Spleen (tissue), 11 donors: ENCODE results near the gene FGA. TPM values are rescaled to one million over a fixed set of nuclear protein-coding genes. Genes with fewer than 3 reads are reported as not detected.

ENCODE experiments used
- DNase-seq: peaks from one replicate; pipeline ENCODE4 v3.0.0-alpha.2; 2020
- H3K27ac ChIP-seq, 8 donors: fragments of 200-600 bp; sonication (generic) in 7 of 8; 1 replicate in 4 of 8; 2 replicates in 4 of 8; pipeline versions ENCODE4 v1.5.0 to v1.8.0; 2016 to 2021; ENCODE audit warnings: inconsistent platforms in 4 of 8, mild to moderate bottlenecking in 4 of 8, moderate library complexity in 1 of 8
- H3K27me3 ChIP-seq, 7 donors: fragments of 200-600 bp; sonication (generic) in 6 of 7; replicated peaks in 1 of 7; 1 replicate in 4 of 7; 2 replicates in 3 of 7; pipeline versions ENCODE4 v1.5.0 to v1.8.0; 2016 to 2021; ENCODE audit warnings: inconsistent platforms in 3 of 7, mild to moderate bottlenecking in 1 of 7
- H3K36me3 ChIP-seq, 6 donors: fragments of 200-600 bp; sonication (generic) in 5 of 6; 1 replicate in 4 of 6; 2 replicates in 2 of 6; pipeline versions ENCODE4 v1.5.0 to v1.8.0; 2016 to 2021; ENCODE audit warnings: inconsistent platforms in 2 of 6
- H3K4me1 ChIP-seq, 6 donors: fragments of 200-600 bp; sonication (generic) in 5 of 6; 1 replicate in 3 of 6; 2 replicates in 3 of 6; pipeline versions ENCODE4 v1.5.0 to v1.8.0; 2016 to 2021; ENCODE audit warnings: inconsistent platforms in 3 of 6
- H3K4me3 ChIP-seq, 8 donors: fragments of 200-600 bp; sonication (generic) in 7 of 8; 1 replicate in 4 of 8; 2 replicates in 4 of 8; pipeline versions ENCODE4 v1.5.0 to v1.8.0; 2016 to 2021; ENCODE audit warnings: inconsistent platforms in 4 of 8, mild to moderate bottlenecking in 4 of 8, moderate library complexity in 2 of 8
- H3K9me3 ChIP-seq, 8 donors: fragments of 200-600 bp; sonication (generic) in 7 of 8; 1 replicate in 4 of 8; 2 replicates in 4 of 8; pipeline versions ENCODE4 v1.5.0 to v1.8.0; 2016 to 2021; ENCODE audit warnings: inconsistent platforms in 4 of 8
- CTCF ChIP-seq, 11 experiments: fragments of 200-600 bp in 7 of 11; fragments of 450-650 bp in 4 of 11; sonication (generic) in 4 of 11; IDR thresholded peaks in 8 of 11; conservative IDR thresholded peaks in 3 of 11; 1 replicate in 7 of 11; 2 replicates in 4 of 11; pipeline versions ENCODE4 v1.4.0 to v1.8.0; 2016 to 2021; ENCODE audit warnings: antibody characterized with exemption in 11 of 11, inconsistent platforms in 4 of 11, mild to moderate bottlenecking in 1 of 11
- POLR2A ChIP-seq, 3 donors: fragments of 450-650 bp; IDR thresholded peaks; one replicate each; pipeline ENCODE4 v1.5.1; 2017; ENCODE audit warnings: antibody characterized with exemption in 3 of 3, mild to moderate bottlenecking in 1 of 3
- POLR2AphosphoS5 ChIP-seq, 3 donors: sonication (generic); formaldehyde crosslinking; IDR thresholded peaks; one replicate each; pipeline ENCODE4 v1.5.1; 2017; ENCODE audit warnings: antibody characterized with exemption in 3 of 3
- WGBS, 5 donors: extraction: QIAGEN DNeasy Blood & Tissue Kit in 3 of 5; methylation state at CpG; one replicate each; pipeline versions ENCODE4 v1.1.5 to v1.1.7; 2013 to 2018; 5-methylcytosine and 5-hydroxymethylcytosine counted together
- intact Hi-C: fragments of 100-400 bp; cut with DNase I; formaldehyde crosslinking; loops from one replicate; pipeline ENCODE4 v1.15.0; 2023; ENCODE audit warnings: low total_unique reads
- polyA plus RNA-seq, 3 donors: library from polyadenylated mRNA; stranded (reverse); fragments of 200-250 nt; gene quantifications; one replicate each; pipeline ENCODE4 v1.2.1, GENCODE V29; 2013
- total RNA-seq, 7 donors: library from RNA; depleted of rRNA in 3 of 7; stranded (reverse); fragments of >200 nt in 3 of 7; fragmentation: NEBNext Ultra II Directional in 4 of 7; extraction: Animal tissue kit (Norgen Biotek cat#: 25700) in 4 of 7; gene quantifications; one replicate each; pipeline versions ENCODE4 v1.1.0 to v1.2.1, GENCODE V29; 2016 to 2021
- donor health status: healthy with polysubstance abuse.
- donor health status: DM: no; HTN: no; CAD: no; lungs with moderate emphysema.
- donor health status: DM: no; HTN: no; CAD: no.
- donor health status: Bipolar disorder and iron deficiency.
- donor health status: healthy.
- donor health status: DM: no; HTN: no; CAD: no.
- donor health status: DM: yes; HTN: yes; CAD: no.

FGA gene
- total and polyA plus RNA-seq, 10 donors, result 0.06 to 2.8 (median 0.11) TPM; not detected in 7

- intact Hi-C loops, result no loop called here
- Histone ChIP-seq H3K9me3 (no peaks in the 10 kb centered on the region), H3K4me3 (no peak overlapping the region), H3K4me1 (no peaks in the 10 kb centered on the region), H3K36me3 (no peaks in the 10 kb centered on the region), H3K27ac (no peak overlapping the region), H3K27me3 (peaks cover 0 to 27% (median 0%) of the 10 kb centered on the region in 7 donors)
- DNase-seq, result no peak
- 75 to 92% (median 84%) methylated on average over 8 to 10 of the region's 10 CpGs for whole genome bisulfite sequencing, 5 donors
- TF ChIP-seq POLR2AphosphoS5 (IDR thresholded peaks at IDR 0.05), result no peak
- TF ChIP-seq POLR2A (IDR thresholded peaks at IDR 0.05), result no peak
- TF ChIP-seq CTCF (IDR thresholded peaks at IDR 0.05 in 8 of 11, conservative IDR thresholded peaks at IDR 0.05 in 3 of 11), result no peak
Measured at GRCh38 chr4:154585369-154586018, 5.0 kb downstream of the FGA start.

- 83 to 93% (median 84%) methylated on average over 5 of the region's 5 CpGs for WGBS, 5 donors
- H3K4me3 ChIP-seq, result no peak overlapping the region
- no peak for DNase-seq
- H3K9me3 ChIP-seq, result no peaks in the 10 kb centered on the region
- peaks cover 0 to 18% (median 0%) of the 10 kb centered on the region in 7 donors for H3K27me3 ChIP-seq
- TF ChIP-seq CTCF (IDR thresholded peaks at IDR 0.05 in 8 of 11, conservative IDR thresholded peaks at IDR 0.05 in 3 of 11) (no peak), POLR2A (IDR thresholded peaks at IDR 0.05) (no peak), POLR2AphosphoS5 (IDR thresholded peaks at IDR 0.05) (no peak)
- intact Hi-C loops, result no loop called here
- H3K36me3 ChIP-seq, result no peaks in the 10 kb centered on the region
- H3K4me1 ChIP-seq, result no peaks in the 10 kb centered on the region
- H3K27ac ChIP-seq, result no peak overlapping the region
Measured at GRCh38 chr4:154584259-154584658, 6.3 kb downstream of the FGA start.

- TF ChIP-seq POLR2A (IDR thresholded peaks at IDR 0.05), result no peak
- TF ChIP-seq CTCF (IDR thresholded peaks at IDR 0.05 in 8 of 11, conservative IDR thresholded peaks at IDR 0.05 in 3 of 11), result no peak
- TF ChIP-seq POLR2AphosphoS5 (IDR thresholded peaks at IDR 0.05), result no peak
Measured at GRCh38 chr4:154583677-154584076, 6.9 kb downstream of the FGA start.

GRCh38 chr4:154583230-154583629, 7.3 kb downstream of the FGA start:
- DNase-seq, result no peak
- Histone ChIP-seq H3K4me1 (no peaks in the 10 kb centered on the region), H3K4me3 (no peak overlapping the region), H3K36me3 (no peaks in the 10 kb centered on the region), H3K27me3 (peaks cover 0 to 20% (median 0%) of the 10 kb centered on the region in 7 donors), H3K9me3 (no peaks in the 10 kb centered on the region), H3K27ac (no peak overlapping the region)
- TF ChIP-seq POLR2AphosphoS5 (IDR thresholded peaks at IDR 0.05) (no peak), CTCF (IDR thresholded peaks at IDR 0.05 in 8 of 11, conservative IDR thresholded peaks at IDR 0.05 in 3 of 11) (no peak), POLR2A (IDR thresholded peaks at IDR 0.05) (no peak)
- intact Hi-C loops, result no loop called here
- 84 to 89% (median 87%) methylated on average over 3 of the region's 3 CpGs for WGBS, 5 donors

More at GRCh38 chr4:154583677-154584076, 6.9 kb downstream of the FGA start:
- no peaks in the 10 kb centered on the region for H3K36me3 ChIP-seq
- no peak overlapping the region for H3K27ac ChIP-seq
- H3K4me3 ChIP-seq, result no peak overlapping the region
- H3K4me1 ChIP-seq, result no peaks in the 10 kb centered on the region
- DNase-seq, result no peak
- no peaks in the 10 kb centered on the region for H3K9me3 ChIP-seq
- intact Hi-C loops, result no loop called here
- H3K27me3 ChIP-seq, result peaks cover 0 to 17% (median 0%) of the 10 kb centered on the region in 7 donors
